ENCODE data around the gene MRE11. TPM values are rescaled to one million over a fixed set of nuclear protein-coding genes. Genes with fewer than 3 reads are reported as not detected.

MRE11 gene
- polyA plus RNA-seq, 2 of the 4 experiments (the other 2 are of a cell fraction), result 19.2 to 28.4 TPM

DNA sequence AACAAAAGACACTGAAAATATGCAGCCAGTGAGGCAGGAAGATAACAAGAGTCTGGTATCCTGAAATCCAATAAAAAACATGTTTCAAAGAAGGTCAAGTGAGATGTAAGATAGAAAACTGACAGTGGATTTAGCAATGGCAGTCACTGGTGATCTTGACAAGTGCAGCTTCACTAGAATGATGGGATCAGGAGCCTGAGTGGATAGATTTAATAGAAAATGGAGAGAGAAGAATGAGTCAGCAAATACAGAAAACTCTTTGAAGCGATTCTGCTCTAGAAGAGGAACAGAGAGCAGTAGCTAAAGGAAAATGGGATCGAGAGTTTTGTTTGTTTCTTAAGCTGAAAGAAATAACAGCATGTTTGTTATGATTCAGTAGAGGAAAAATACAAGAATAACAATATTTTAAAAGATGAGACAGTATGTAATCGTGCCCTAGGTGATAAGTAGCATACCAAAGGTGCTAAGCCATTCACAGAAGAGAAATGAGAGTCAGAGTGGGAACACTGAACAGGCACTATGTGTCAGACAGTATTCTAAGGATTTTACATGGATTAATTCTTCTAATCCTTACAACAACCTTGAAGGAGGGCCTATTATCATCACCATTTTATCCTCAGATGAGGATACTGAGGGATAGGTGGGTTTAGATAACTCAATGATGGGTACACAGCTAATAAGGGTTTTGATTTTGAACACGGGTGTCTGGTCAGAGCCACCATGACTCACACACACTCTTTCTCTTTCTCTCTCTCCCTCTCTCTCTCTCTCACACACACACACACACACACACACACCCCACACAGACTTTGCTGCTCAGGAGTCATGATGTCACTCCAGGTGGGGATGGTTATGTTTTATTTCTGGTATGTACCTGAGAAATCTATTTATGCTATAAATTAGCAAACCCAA is 36.3 kb downstream of the MRE11 start:
- no peak overlapping the region for H3K4me2 ChIP-seq
- no peaks in the 10 kb centered on the region for H3K9me3 ChIP-seq
- ATAC-seq, result no peak
- no peak overlapping the region for H3K4me3 ChIP-seq
- DNase-seq (ENCODE audit: low read depth in 1 of 2, low spot score in 1 of 2), result no peak
- H3K27ac ChIP-seq, result peak overlapping the region in 1 of 2 experiments; percentile 12; a peak in 1 of 6 replicates
- 60% methylated on average over 4 of the region's 4 CpGs for WGBS (ENCODE audit: missing lambda C conversion rate)
- ChIA-PET POLR2A (no interaction called here), CTCF (no interaction called here)
- no peak for FAIRE-seq
- peaks cover 11% of the 10 kb centered on the region; the same call in 1 of the 3 replicates for H3K4me1 ChIP-seq
- TF ChIP-seq HDAC2 (IDR thresholded peaks at IDR 0.05), result no peak
- TF ChIP-seq, protein P1, sequence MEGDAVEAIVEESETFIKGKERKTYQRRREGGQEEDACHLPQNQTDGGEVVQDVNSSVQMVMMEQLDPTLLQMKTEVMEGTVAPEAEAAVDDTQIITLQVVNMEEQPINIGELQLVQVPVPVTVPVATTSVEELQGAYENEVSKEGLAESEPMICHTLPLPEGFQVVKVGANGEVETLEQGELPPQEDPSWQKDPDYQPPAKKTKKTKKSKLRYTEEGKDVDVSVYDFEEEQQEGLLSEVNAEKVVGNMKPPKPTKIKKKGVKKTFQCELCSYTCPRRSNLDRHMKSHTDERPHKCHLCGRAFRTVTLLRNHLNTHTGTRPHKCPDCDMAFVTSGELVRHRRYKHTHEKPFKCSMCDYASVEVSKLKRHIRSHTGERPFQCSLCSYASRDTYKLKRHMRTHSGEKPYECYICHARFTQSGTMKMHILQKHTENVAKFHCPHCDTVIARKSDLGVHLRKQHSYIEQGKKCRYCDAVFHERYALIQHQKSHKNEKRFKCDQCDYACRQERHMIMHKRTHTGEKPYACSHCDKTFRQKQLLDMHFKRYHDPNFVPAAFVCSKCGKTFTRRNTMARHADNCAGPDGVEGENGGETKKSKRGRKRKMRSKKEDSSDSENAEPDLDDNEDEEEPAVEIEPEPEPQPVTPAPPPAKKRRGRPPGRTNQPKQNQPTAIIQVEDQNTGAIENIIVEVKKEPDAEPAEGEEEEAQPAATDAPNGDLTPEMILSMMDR (IDR thresholded peaks at IDR 0.05), result no peak
- no peak for TF ChIP-seq POLR2AphosphoS2 (conservative IDR thresholded peaks at IDR 0.05; ENCODE audit: low read length)
- TF ChIP-seq MAFK (IDR thresholded peaks at IDR 0.05; ENCODE audit: partially characterized antibody), result peak; percentile 65
- no peak for TF ChIP-seq ZNF302 (CRISPR knock-in tag; IDR thresholded peaks at IDR 0.05)
- no peak for TF ChIP-seq JUNB (IDR thresholded peaks at IDR 0.05)
- peak; percentile 40; the same call in 1 of the 2 replicates for TF ChIP-seq NFE2L2 (conservative IDR thresholded peaks at IDR 0.05; ENCODE audit: low read length)
- TF ChIP-seq KDM1A (IDR thresholded peaks at IDR 0.05; ENCODE audit: low read depth), result no peak
- TF ChIP-seq GATA3 (IDR thresholded peaks at IDR 0.05; ENCODE audit: borderline replicate concordance), result no peak
- no peak for TF ChIP-seq NPAS2 (CRISPR knock-in tag; IDR thresholded peaks at IDR 0.05; ENCODE audit: borderline replicate concordance)
- no peak for TF ChIP-seq FOSL2 (IDR thresholded peaks at IDR 0.05)
- no peak for TF ChIP-seq FOSL2 (CRISPR knock-in tag; IDR thresholded peaks at IDR 0.05)
- TF ChIP-seq NR3C1 (IDR thresholded peaks at IDR 0.05), result no peak
- TF ChIP-seq, protein P2, sequence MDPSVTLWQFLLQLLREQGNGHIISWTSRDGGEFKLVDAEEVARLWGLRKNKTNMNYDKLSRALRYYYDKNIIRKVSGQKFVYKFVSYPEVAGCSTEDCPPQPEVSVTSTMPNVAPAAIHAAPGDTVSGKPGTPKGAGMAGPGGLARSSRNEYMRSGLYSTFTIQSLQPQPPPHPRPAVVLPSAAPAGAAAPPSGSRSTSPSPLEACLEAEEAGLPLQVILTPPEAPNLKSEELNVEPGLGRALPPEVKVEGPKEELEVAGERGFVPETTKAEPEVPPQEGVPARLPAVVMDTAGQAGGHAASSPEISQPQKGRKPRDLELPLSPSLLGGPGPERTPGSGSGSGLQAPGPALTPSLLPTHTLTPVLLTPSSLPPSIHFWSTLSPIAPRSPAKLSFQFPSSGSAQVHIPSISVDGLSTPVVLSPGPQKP (IDR thresholded peaks at IDR 0.05; ENCODE audit: low read depth, low read length), result no peak
- TF ChIP-seq PHF8 (IDR thresholded peaks at IDR 0.05; ENCODE audit: borderline replicate concordance, low read depth), result no peak

DNA sequence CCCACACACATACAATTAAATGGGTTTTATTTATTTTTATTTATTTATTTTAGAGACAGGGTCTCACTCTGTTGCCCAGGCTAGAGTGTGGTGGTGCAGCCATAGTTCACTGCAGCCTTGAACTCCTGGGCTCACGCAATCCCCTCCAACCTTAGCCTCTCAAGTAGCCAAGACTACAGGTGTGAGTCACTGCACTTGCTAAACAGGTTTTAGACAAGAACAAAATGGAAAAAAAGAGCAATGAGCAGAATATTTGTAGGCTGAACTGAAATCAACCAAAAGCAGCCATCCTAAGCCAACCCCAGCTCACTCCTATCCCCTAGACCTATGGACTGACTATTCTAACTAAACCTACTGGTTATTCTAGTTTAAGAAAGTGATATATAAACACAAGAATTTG is 37.8 kb downstream of the MRE11 start:
- ChIA-PET POLR2A (no interaction called here), CTCF (no interaction called here)
- 93% methylated on average over 1 of the region's 1 CpG for WGBS (ENCODE audit: missing lambda C conversion rate)
- Histone ChIP-seq H3K9me3 (no peaks in the 10 kb centered on the region), H3K27ac (no peak overlapping the region), H3K4me3 (no peak overlapping the region), H3K4me2 (no peak overlapping the region), H3K4me1 (peaks cover 11% of the 10 kb centered on the region; the same call in 1 of the 3 replicates)
- no peak for ATAC-seq
- no peak for FAIRE-seq
- DNase-seq (ENCODE audit: low read depth in 1 of 2, low spot score in 1 of 2), result no peak
- no peak for TF ChIP-seq ZNF302 (CRISPR knock-in tag; IDR thresholded peaks at IDR 0.05)
- TF ChIP-seq, protein P3, sequence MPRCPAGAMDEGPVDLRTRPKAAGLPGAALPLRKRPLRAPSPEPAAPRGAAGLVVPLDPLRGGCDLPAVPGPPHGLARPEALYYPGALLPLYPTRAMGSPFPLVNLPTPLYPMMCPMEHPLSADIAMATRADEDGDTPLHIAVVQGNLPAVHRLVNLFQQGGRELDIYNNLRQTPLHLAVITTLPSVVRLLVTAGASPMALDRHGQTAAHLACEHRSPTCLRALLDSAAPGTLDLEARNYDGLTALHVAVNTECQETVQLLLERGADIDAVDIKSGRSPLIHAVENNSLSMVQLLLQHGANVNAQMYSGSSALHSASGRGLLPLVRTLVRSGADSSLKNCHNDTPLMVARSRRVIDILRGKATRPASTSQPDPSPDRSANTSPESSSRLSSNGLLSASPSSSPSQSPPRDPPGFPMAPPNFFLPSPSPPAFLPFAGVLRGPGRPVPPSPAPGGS (IDR thresholded peaks at IDR 0.05), result no peak
- TF ChIP-seq, protein P4, sequence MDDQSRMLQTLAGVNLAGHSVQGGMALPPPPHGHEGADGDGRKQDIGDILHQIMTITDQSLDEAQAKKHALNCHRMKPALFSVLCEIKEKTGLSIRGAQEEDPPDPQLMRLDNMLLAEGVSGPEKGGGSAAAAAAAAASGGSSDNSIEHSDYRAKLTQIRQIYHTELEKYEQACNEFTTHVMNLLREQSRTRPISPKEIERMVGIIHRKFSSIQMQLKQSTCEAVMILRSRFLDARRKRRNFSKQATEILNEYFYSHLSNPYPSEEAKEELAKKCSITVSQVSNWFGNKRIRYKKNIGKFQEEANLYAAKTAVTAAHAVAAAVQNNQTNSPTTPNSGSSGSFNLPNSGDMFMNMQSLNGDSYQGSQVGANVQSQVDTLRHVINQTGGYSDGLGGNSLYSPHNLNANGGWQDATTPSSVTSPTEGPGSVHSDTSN (IDR thresholded peaks at IDR 0.05), result no peak
- no peak for TF ChIP-seq NPAS2 (CRISPR knock-in tag; IDR thresholded peaks at IDR 0.05; ENCODE audit: borderline replicate concordance)
- no peak for TF ChIP-seq HOXB5 (CRISPR knock-in tag; IDR thresholded peaks at IDR 0.05)
- no peak for TF ChIP-seq ZC3H11A (IDR thresholded peaks at IDR 0.05)
- TF ChIP-seq POLR2AphosphoS2 (conservative IDR thresholded peaks at IDR 0.05; ENCODE audit: low read length), result no peak
- TF ChIP-seq EHMT2 (IDR thresholded peaks at IDR 0.05; ENCODE audit: low read depth), result no peak
- TF ChIP-seq, protein P5, sequence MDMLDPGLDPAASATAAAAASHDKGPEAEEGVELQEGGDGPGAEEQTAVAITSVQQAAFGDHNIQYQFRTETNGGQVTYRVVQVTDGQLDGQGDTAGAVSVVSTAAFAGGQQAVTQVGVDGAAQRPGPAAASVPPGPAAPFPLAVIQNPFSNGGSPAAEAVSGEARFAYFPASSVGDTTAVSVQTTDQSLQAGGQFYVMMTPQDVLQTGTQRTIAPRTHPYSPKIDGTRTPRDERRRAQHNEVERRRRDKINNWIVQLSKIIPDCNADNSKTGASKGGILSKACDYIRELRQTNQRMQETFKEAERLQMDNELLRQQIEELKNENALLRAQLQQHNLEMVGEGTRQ (IDR thresholded peaks at IDR 0.05), result no peak

All from A549 (cell line).